ENCODE results near the gene ARHGEF39. TPM values are rescaled to one million over a fixed set of nuclear protein-coding genes. Genes with fewer than 3 reads are reported as not detected.

The ARHGEF39 gene
- total RNA-seq: under 0.01 and 0.44 TPM in 2 replicates

GRCh38 chr9:35664531-35665470 is at the start of gene ARHGEF39:
Gene ARHGEF39 (minus strand): TSS chr9:35665195. CDS start chr9:35665169, 26 bp downstream.
- peak; percentile 74 to 79 for DNase-seq (ENCODE audit: low read depth in 2 of 2)

GRCh38 chr9:35714123-35714522 is 49.1 kb upstream of the ARHGEF39 start:
- no peak for DNase-seq (ENCODE audit: low read depth in 2 of 2)

GRCh38 chr9:35713578-35713977 is 48.6 kb upstream of the ARHGEF39 start:
- DNase-seq (ENCODE audit: low read depth in 2 of 2): no peak

- DNase-seq (ENCODE audit: low read depth in 2 of 2): no peak
These were observed 47.9 kb upstream of the ARHGEF39 start for GRCh38 chr9:35712762-35713400.

- no peak for DNase-seq (ENCODE audit: low read depth in 2 of 2)
These were observed 46.8 kb upstream of the ARHGEF39 start for GRCh38 chr9:35711501-35712428.

GRCh38 chr9:35710818-35711500 is 46.0 kb upstream of the ARHGEF39 start:
- no peak for DNase-seq (ENCODE audit: low read depth in 2 of 2)

GRCh38 chr9:35708146-35708545 is 43.2 kb upstream of the ARHGEF39 start:
- DNase-seq (ENCODE audit: low read depth in 2 of 2): no peak

GRCh38 chr9:35706951-35707350 is 42.0 kb upstream of the ARHGEF39 start:
- DNase-seq (ENCODE audit: low read depth in 2 of 2): no peak

GRCh38 chr9:35705836-35706430 is 40.9 kb upstream of the ARHGEF39 start:
- no peak for DNase-seq (ENCODE audit: low read depth in 2 of 2)

GRCh38 chr9:35705372-35705771 is 40.4 kb upstream of the ARHGEF39 start:
- no peak for DNase-seq (ENCODE audit: low read depth in 2 of 2)

GRCh38 chr9:35703906-35704672 is 39.1 kb upstream of the ARHGEF39 start:
- no peak for DNase-seq (ENCODE audit: low read depth in 2 of 2)

- no peak for DNase-seq (ENCODE audit: low read depth in 2 of 2)
These were observed 37.7 kb upstream of the ARHGEF39 start for GRCh38 chr9:35702696-35703095.

- DNase-seq (ENCODE audit: low read depth in 2 of 2): no peak
These were observed 35.9 kb upstream of the ARHGEF39 start for GRCh38 chr9:35700942-35701341.

- DNase-seq (ENCODE audit: low read depth in 2 of 2): no peak
These were observed 35.0 kb upstream of the ARHGEF39 start for GRCh38 chr9:35700031-35700430.

GRCh38 chr9:35698231-35698630 is 33.2 kb upstream of the ARHGEF39 start:
- DNase-seq (ENCODE audit: low read depth in 2 of 2): no peak

- no peak for DNase-seq (ENCODE audit: low read depth in 2 of 2)
These were observed 32.5 kb upstream of the ARHGEF39 start for GRCh38 chr9:35697486-35697885.

GRCh38 chr9:35696520-35697215 is 31.7 kb upstream of the ARHGEF39 start:
- DNase-seq (ENCODE audit: low read depth in 2 of 2): peak; percentile 57 to 75

GRCh38 chr9:35695943-35696401 is 31.0 kb upstream of the ARHGEF39 start:
- DNase-seq (ENCODE audit: low read depth in 2 of 2): no peak

- DNase-seq (ENCODE audit: low read depth in 2 of 2): no peak
These were observed 26.8 kb upstream of the ARHGEF39 start for GRCh38 chr9:35691757-35692301.

Data from lung microvascular endothelial cell (primary cell).